Measurements from ENCODE around the gene PTTG1IP. TPM values are rescaled to one million over a fixed set of nuclear protein-coding genes. Genes with fewer than 3 reads are reported as not detected.

The PTTG1IP gene
- total RNA-seq, 1 donor from 2014 or later = 205 TPM

- no peak overlapping the region for H3K4me3 Mint-ChIP-seq
- peaks cover 10% of the 10 kb centered on the region for H3K36me3 Mint-ChIP-seq
- H3K9me3 Mint-ChIP-seq = peaks cover 28% of the 10 kb centered on the region
- TF ChIP-seq, protein P1, sequence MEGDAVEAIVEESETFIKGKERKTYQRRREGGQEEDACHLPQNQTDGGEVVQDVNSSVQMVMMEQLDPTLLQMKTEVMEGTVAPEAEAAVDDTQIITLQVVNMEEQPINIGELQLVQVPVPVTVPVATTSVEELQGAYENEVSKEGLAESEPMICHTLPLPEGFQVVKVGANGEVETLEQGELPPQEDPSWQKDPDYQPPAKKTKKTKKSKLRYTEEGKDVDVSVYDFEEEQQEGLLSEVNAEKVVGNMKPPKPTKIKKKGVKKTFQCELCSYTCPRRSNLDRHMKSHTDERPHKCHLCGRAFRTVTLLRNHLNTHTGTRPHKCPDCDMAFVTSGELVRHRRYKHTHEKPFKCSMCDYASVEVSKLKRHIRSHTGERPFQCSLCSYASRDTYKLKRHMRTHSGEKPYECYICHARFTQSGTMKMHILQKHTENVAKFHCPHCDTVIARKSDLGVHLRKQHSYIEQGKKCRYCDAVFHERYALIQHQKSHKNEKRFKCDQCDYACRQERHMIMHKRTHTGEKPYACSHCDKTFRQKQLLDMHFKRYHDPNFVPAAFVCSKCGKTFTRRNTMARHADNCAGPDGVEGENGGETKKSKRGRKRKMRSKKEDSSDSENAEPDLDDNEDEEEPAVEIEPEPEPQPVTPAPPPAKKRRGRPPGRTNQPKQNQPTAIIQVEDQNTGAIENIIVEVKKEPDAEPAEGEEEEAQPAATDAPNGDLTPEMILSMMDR (IDR thresholded peaks at IDR 0.05; ENCODE audit: unreplicated experiment) = no peak
- H3K4me1 Mint-ChIP-seq = peaks cover 6% of the 10 kb centered on the region
- no peak for DNase-seq (ENCODE audit: low spot score in 2 of 2, unreplicated experiment in 2 of 2)
- no peaks in the 10 kb centered on the region for H3K27me3 Mint-ChIP-seq (ENCODE audit: low read depth)
- peak overlapping the region; percentile 4 for H3K27ac Mint-ChIP-seq
Observed at GRCh38 chr21:44831227-44831860, 42.1 kb downstream of the PTTG1IP start.

DNA sequence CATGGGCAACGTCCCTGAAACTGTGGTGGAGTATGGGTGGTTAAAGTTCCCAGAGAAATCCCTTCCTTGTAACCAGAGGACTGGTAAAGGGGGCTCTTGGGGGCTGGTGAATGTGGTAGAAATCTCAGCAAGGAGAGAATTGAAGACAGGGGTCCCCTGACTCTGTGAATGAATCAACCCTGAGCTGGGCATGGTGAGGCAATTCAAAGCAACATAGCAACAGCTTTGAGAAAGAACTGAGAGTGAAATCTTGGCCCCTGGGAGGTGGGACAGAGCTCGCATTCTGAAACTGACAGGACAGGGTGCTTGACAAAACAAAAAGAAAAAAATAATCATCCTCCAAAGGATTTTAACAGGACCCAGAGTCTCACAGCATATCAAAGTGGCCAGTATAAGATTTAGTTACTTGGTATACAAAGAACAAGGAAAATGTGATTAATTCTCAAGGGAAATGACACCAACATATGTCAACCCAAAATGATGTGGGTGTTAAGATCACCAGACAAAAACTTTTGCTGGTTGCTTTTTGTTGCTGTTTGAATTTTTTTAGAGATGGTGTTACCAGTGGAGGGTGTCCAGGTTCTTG, 43.9 kb downstream of the PTTG1IP start:
- H3K4me3 Mint-ChIP-seq = no peak overlapping the region
- DNase-seq (ENCODE audit: low spot score in 2 of 2, unreplicated experiment in 2 of 2) = no peak
- H3K36me3 Mint-ChIP-seq = peaks cover 10% of the 10 kb centered on the region
- H3K9me3 Mint-ChIP-seq = peaks cover 28% of the 10 kb centered on the region
- H3K27ac Mint-ChIP-seq = no peak overlapping the region
- no peaks in the 10 kb centered on the region for H3K27me3 Mint-ChIP-seq (ENCODE audit: low read depth)
- H3K4me1 Mint-ChIP-seq = peaks cover 6% of the 10 kb centered on the region
- TF ChIP-seq, protein P1 (IDR thresholded peaks at IDR 0.05; ENCODE audit: unreplicated experiment) = no peak

- no peak overlapping the region for H3K4me3 Mint-ChIP-seq
- H3K27me3 Mint-ChIP-seq (ENCODE audit: low read depth) = no peaks in the 10 kb centered on the region
- H3K27ac Mint-ChIP-seq = no peak overlapping the region
- H3K4me1 Mint-ChIP-seq = peaks cover 6% of the 10 kb centered on the region
- TF ChIP-seq, protein P1 (IDR thresholded peaks at IDR 0.05; ENCODE audit: unreplicated experiment) = no peak
- H3K36me3 Mint-ChIP-seq = peaks cover 13% of the 10 kb centered on the region
- peaks cover 32% of the 10 kb centered on the region for H3K9me3 Mint-ChIP-seq
- DNase-seq (ENCODE audit: low spot score in 2 of 2, unreplicated experiment in 2 of 2) = no peak
Observed at GRCh38 chr21:44828362-44829056, 45.0 kb downstream of the PTTG1IP start.

- DNase-seq (ENCODE audit: low spot score in 2 of 2, unreplicated experiment in 2 of 2) = no peak
- Mint-ChIP-seq H3K27me3 (ENCODE audit: low read depth) (no peaks in the 10 kb centered on the region), H3K9me3 (peaks cover 45% of the 10 kb centered on the region), H3K36me3 (peaks cover 19% of the 10 kb centered on the region), H3K27ac (no peak overlapping the region), H3K4me1 (no peaks in the 10 kb centered on the region), H3K4me3 (no peak overlapping the region)
- TF ChIP-seq, protein P1 (IDR thresholded peaks at IDR 0.05; ENCODE audit: unreplicated experiment) = no peak
Observed at GRCh38 chr21:44823179-44823660, 50.3 kb downstream of the PTTG1IP start.

DNA sequence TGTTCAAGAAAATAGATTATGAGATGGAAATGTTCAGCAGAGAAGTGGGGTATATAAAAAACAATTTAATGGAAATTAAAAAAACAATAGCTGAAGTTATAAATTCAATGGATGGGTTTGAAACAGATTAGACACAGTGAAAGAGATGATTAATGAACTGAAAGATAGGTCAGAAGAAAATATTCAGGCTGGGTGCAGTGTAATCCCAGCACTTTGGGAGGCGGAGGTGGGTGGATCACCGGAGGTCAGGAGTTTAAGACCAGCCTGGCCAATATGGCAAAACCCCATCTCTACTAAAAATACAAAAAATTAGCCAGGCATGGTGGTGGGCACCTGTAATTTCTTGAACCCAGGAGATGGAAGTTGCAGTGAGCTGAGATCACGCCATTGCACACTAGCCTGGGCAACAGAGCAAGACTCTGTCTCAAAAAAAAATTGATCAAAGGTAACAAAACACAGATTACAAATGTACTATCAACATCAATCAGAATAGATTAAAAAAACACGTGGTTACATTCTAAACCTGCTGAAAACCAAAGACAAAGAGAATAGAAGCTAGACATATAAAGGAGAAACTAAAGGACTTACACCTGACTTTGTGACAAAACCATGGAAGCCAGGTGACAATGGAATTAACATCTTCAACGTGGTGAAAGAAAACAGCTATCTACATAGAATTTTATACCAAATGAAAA, 50.9 kb downstream of the PTTG1IP start:
- H3K27ac Mint-ChIP-seq = no peak overlapping the region
- TF ChIP-seq, protein P1 (IDR thresholded peaks at IDR 0.05; ENCODE audit: unreplicated experiment) = no peak
- H3K4me1 Mint-ChIP-seq = no peaks in the 10 kb centered on the region
- DNase-seq (ENCODE audit: low spot score in 2 of 2, unreplicated experiment in 2 of 2) = no peak
- H3K4me3 Mint-ChIP-seq = no peak overlapping the region
- peaks cover 17% of the 10 kb centered on the region for H3K36me3 Mint-ChIP-seq
- peaks cover 39% of the 10 kb centered on the region for H3K9me3 Mint-ChIP-seq
- no peaks in the 10 kb centered on the region for H3K27me3 Mint-ChIP-seq (ENCODE audit: low read depth)

All from mesothelial cell of epicardium (in vitro differentiated cells).